Peyer's patch (tissue), 4 donors: ENCODE data around the gene TJP2.

Experiments
- CTCF ChIP-seq, 6 experiments: fragments of 450-650 bp in 4 of 6; fragments of 200-600 bp in 2 of 6; sonication (generic) in 1 of 6; IDR thresholded peaks; one replicate each; pipeline ENCODE4 v1.5.1; 2017 to 2019; ENCODE audit warnings: antibody characterized with exemption in 6 of 6, mild to moderate bottlenecking in 3 of 6, moderate library complexity in 1 of 6
- POLR2A ChIP-seq, 2 donors: fragments of 450-650 bp; IDR thresholded peaks; one replicate each; pipeline ENCODE4 v1.5.1; 2017; ENCODE audit warnings: antibody characterized with exemption in 2 of 2, mild to moderate bottlenecking in 2 of 2, moderate library complexity in 2 of 2

GRCh38 chr9:69229367-69229766 lies 55.3 kb downstream of the TJP2 start:
- TF ChIP-seq CTCF (IDR thresholded peaks at IDR 0.05), result no peak
- TF ChIP-seq POLR2A (IDR thresholded peaks at IDR 0.05), result no peak
